Measurements from ENCODE around the gene MVB12A.

Gene MVB12A

GRCh38 chr19:17441241-17442021 lies 21.6 kb downstream of the MVB12A start:
- no peak overlapping the region for H3K4me3 ChIP-seq (ENCODE audit: insufficient read depth, low read depth, low read length)
- H3K4me1 ChIP-seq (ENCODE audit: control insufficient read depth, insufficient read depth, low read length) = no peaks in the 10 kb centered on the region
- no peaks in the 10 kb centered on the region for H3K9me3 ChIP-seq (ENCODE audit: control insufficient read depth, low read length)
- 67 to 70% methylated on average over 8 of the region's 8 CpGs for WGBS, 2 experiments
- H3K27ac ChIP-seq (ENCODE audit: insufficient read depth, low read depth, low read length, poor library complexity, severe bottlenecking) = no peak overlapping the region
- peaks cover under 1% of the 10 kb centered on the region for H3K36me3 ChIP-seq (ENCODE audit: control insufficient read depth, insufficient read depth, low read length)
- H3K27me3 ChIP-seq (ENCODE audit: control insufficient read depth, insufficient read depth, low read length, poor library complexity, severe bottlenecking) = no peaks in the 10 kb centered on the region

- H3K27ac ChIP-seq (ENCODE audit: insufficient read depth, low read depth, low read length, poor library complexity, severe bottlenecking) = no peak overlapping the region
- no peaks in the 10 kb centered on the region for H3K36me3 ChIP-seq (ENCODE audit: control insufficient read depth, insufficient read depth, low read length)
- H3K4me1 ChIP-seq (ENCODE audit: control insufficient read depth, insufficient read depth, low read length) = no peaks in the 10 kb centered on the region
- H3K4me3 ChIP-seq (ENCODE audit: insufficient read depth, low read depth, low read length) = no peak overlapping the region
- H3K9me3 ChIP-seq (ENCODE audit: control insufficient read depth, low read length) = no peaks in the 10 kb centered on the region
- H3K27me3 ChIP-seq (ENCODE audit: control insufficient read depth, insufficient read depth, low read length, poor library complexity, severe bottlenecking) = peaks cover 21% of the 10 kb centered on the region
- WGBS, 2 experiments = 88 to 95% methylated on average over 1 of the region's 1 CpG
These were observed 25.8 kb downstream of the MVB12A start for GRCh38 chr19:17445526-17446165.

- H3K27ac ChIP-seq (ENCODE audit: insufficient read depth, low read depth, low read length, poor library complexity, severe bottlenecking) = no peak overlapping the region
- WGBS, 2 experiments = 38 to 40% methylated on average over 5 of the region's 5 CpGs
- H3K27me3 ChIP-seq (ENCODE audit: control insufficient read depth, insufficient read depth, low read length, poor library complexity, severe bottlenecking) = peaks cover 21% of the 10 kb centered on the region
- peak overlapping the region; percentile 28 for H3K4me3 ChIP-seq (ENCODE audit: insufficient read depth, low read depth, low read length)
- H3K36me3 ChIP-seq (ENCODE audit: control insufficient read depth, insufficient read depth, low read length) = no peaks in the 10 kb centered on the region
- H3K4me1 ChIP-seq (ENCODE audit: control insufficient read depth, insufficient read depth, low read length) = no peaks in the 10 kb centered on the region
- H3K9me3 ChIP-seq (ENCODE audit: control insufficient read depth, low read length) = no peaks in the 10 kb centered on the region
These were observed 27.9 kb downstream of the MVB12A start for GRCh38 chr19:17447704-17448130.

- WGBS, 2 experiments = 3% methylated on average over 81 of the region's 81 CpGs
- H3K9me3 ChIP-seq (ENCODE audit: control insufficient read depth, low read length) = no peaks in the 10 kb centered on the region
- no peak within 1 kb of the TSS for H3K27ac ChIP-seq (ENCODE audit: insufficient read depth, low read depth, low read length, poor library complexity, severe bottlenecking)
- no peaks in the 10 kb centered on the region for H3K36me3 ChIP-seq (ENCODE audit: control insufficient read depth, insufficient read depth, low read length)
- peaks cover 21% of the 10 kb centered on the region for H3K27me3 ChIP-seq (ENCODE audit: control insufficient read depth, insufficient read depth, low read length, poor library complexity, severe bottlenecking)
- peak within 1 kb of the TSS; percentile 28 for H3K4me3 ChIP-seq (ENCODE audit: insufficient read depth, low read depth, low read length)
- no peaks in the 10 kb centered on the region for H3K4me1 ChIP-seq (ENCODE audit: control insufficient read depth, insufficient read depth, low read length)
These were observed 28.5 kb downstream of the MVB12A start, which contains the start of gene TMEM221 for GRCh38 chr19:17448131-17448967. TSS of gene TMEM221 (minus strand) at chr19:17448668. CDS start at chr19:17448462, 206 bp downstream.

GRCh38 chr19:17450264-17451075 lies 30.6 kb downstream of the MVB12A start:
- peaks cover 40% of the 10 kb centered on the region for H3K27me3 ChIP-seq (ENCODE audit: control insufficient read depth, insufficient read depth, low read length, poor library complexity, severe bottlenecking)
- no peaks in the 10 kb centered on the region for H3K36me3 ChIP-seq (ENCODE audit: control insufficient read depth, insufficient read depth, low read length)
- H3K4me1 ChIP-seq (ENCODE audit: control insufficient read depth, insufficient read depth, low read length) = peaks cover 7% of the 10 kb centered on the region
- WGBS, 2 experiments = 75 to 81% methylated on average over 7 to 8 of the region's 8 CpGs
- no peak overlapping the region for H3K4me3 ChIP-seq (ENCODE audit: insufficient read depth, low read depth, low read length)
- H3K9me3 ChIP-seq (ENCODE audit: control insufficient read depth, low read length) = no peaks in the 10 kb centered on the region
- H3K27ac ChIP-seq (ENCODE audit: insufficient read depth, low read depth, low read length, poor library complexity, severe bottlenecking) = no peak overlapping the region

- H3K4me3 ChIP-seq (ENCODE audit: insufficient read depth, low read depth, low read length) = no peak overlapping the region
- H3K9me3 ChIP-seq (ENCODE audit: control insufficient read depth, low read length) = no peaks in the 10 kb centered on the region
- peaks cover 7% of the 10 kb centered on the region for H3K4me1 ChIP-seq (ENCODE audit: control insufficient read depth, insufficient read depth, low read length)
- H3K27me3 ChIP-seq (ENCODE audit: control insufficient read depth, insufficient read depth, low read length, poor library complexity, severe bottlenecking) = peaks cover 52% of the 10 kb centered on the region
- WGBS, 2 experiments = 87 to 93% methylated on average over 4 of the region's 4 CpGs
- no peak overlapping the region for H3K27ac ChIP-seq (ENCODE audit: insufficient read depth, low read depth, low read length, poor library complexity, severe bottlenecking)
- no peaks in the 10 kb centered on the region for H3K36me3 ChIP-seq (ENCODE audit: control insufficient read depth, insufficient read depth, low read length)
These were observed 32.0 kb downstream of the MVB12A start for GRCh38 chr19:17451820-17452219.

GRCh38 chr19:17454576-17455071 lies 34.8 kb downstream of the MVB12A start:
- no peaks in the 10 kb centered on the region for H3K36me3 ChIP-seq (ENCODE audit: control insufficient read depth, insufficient read depth, low read length)
- no peaks in the 10 kb centered on the region for H3K9me3 ChIP-seq (ENCODE audit: control insufficient read depth, low read length)
- H3K27me3 ChIP-seq (ENCODE audit: control insufficient read depth, insufficient read depth, low read length, poor library complexity, severe bottlenecking) = peaks cover 36% of the 10 kb centered on the region
- WGBS, 2 experiments = 0 to 3% methylated on average over 11 to 12 of the region's 13 CpGs
- H3K27ac ChIP-seq (ENCODE audit: insufficient read depth, low read depth, low read length, poor library complexity, severe bottlenecking) = no peak overlapping the region
- H3K4me1 ChIP-seq (ENCODE audit: control insufficient read depth, insufficient read depth, low read length) = peaks cover 7% of the 10 kb centered on the region
- H3K4me3 ChIP-seq (ENCODE audit: insufficient read depth, low read depth, low read length) = peak overlapping the region; percentile 13

GRCh38 chr19:17455308-17456123 lies 35.7 kb downstream of the MVB12A start:
- Histone ChIP-seq H3K4me3 (ENCODE audit: insufficient read depth, low read depth, low read length) (no peak overlapping the region), H3K27ac (ENCODE audit: insufficient read depth, low read depth, low read length, poor library complexity, severe bottlenecking) (no peak overlapping the region), H3K27me3 (ENCODE audit: control insufficient read depth, insufficient read depth, low read length, poor library complexity, severe bottlenecking) (peaks cover 36% of the 10 kb centered on the region), H3K4me1 (ENCODE audit: control insufficient read depth, insufficient read depth, low read length) (peaks cover 7% of the 10 kb centered on the region), H3K36me3 (ENCODE audit: control insufficient read depth, insufficient read depth, low read length) (no peaks in the 10 kb centered on the region), H3K9me3 (ENCODE audit: control insufficient read depth, low read length) (no peaks in the 10 kb centered on the region)
- WGBS, 2 experiments = 40 to 46% methylated on average over 53 to 55 of the region's 58 CpGs

GRCh38 chr19:17456127-17456526 lies 36.3 kb downstream of the MVB12A start:
- Histone ChIP-seq H3K4me3 (ENCODE audit: insufficient read depth, low read depth, low read length) (no peak overlapping the region), H3K27me3 (ENCODE audit: control insufficient read depth, insufficient read depth, low read length, poor library complexity, severe bottlenecking) (peaks cover 36% of the 10 kb centered on the region), H3K27ac (ENCODE audit: insufficient read depth, low read depth, low read length, poor library complexity, severe bottlenecking) (no peak overlapping the region), H3K36me3 (ENCODE audit: control insufficient read depth, insufficient read depth, low read length) (no peaks in the 10 kb centered on the region), H3K4me1 (ENCODE audit: control insufficient read depth, insufficient read depth, low read length) (peaks cover 7% of the 10 kb centered on the region), H3K9me3 (ENCODE audit: control insufficient read depth, low read length) (no peaks in the 10 kb centered on the region)
- 75 to 81% methylated on average over 10 to 11 of the region's 11 CpGs for WGBS, 2 experiments

All from ectodermal cell (in vitro differentiated cells).